Adrenal gland (tissue), 5 donors: ENCODE data around the gene ARHGEF33.

ENCODE experiments used
- POLR2A ChIP-seq, 2 donors: fragments of 450-650 bp; IDR thresholded peaks; one replicate each; pipeline ENCODE4 v1.6.1; 2017; ENCODE audit warnings: antibody characterized with exemption in 2 of 2, mild to moderate bottlenecking in 2 of 2, moderate library complexity in 1 of 2
- TF ChIP-seq, protein P1 (sequence below), 6 experiments: fragments of 450-650 bp in 4 of 6; fragments of 200-600 bp in 2 of 6; sonication (generic) in 1 of 6; IDR thresholded peaks; 1 replicate in 5 of 6; 2 replicates in 1 of 6; pipeline versions ENCODE4 v1.5.1 to v1.8.0; 2016 to 2021; ENCODE audit warnings: antibody characterized with exemption in 6 of 6, mild to moderate bottlenecking in 2 of 6, moderate library complexity in 1 of 6
- donor health status: DM: no; HTN: no; CAD: no.

DNA sequence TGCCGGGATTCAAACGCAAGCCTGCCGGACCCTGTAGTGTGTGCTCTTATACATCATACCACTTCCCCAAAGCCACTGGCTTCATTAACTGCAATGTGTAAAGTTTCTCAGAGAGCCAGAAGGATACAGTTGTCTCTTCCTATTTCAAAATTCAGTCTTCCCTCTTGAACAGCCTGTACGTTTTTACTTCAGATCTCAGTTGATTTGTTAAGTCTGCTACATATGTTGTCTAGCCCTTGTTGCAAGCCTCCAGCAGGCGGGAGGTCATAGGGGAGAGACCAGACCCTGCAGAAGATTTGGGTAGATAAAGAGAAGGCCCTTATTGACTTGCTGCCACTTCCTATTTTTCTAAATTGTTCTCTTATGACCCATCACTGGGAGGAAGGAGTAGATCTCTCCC, 56.2 kb downstream of the ARHGEF33 start:
- TF ChIP-seq, protein P1, sequence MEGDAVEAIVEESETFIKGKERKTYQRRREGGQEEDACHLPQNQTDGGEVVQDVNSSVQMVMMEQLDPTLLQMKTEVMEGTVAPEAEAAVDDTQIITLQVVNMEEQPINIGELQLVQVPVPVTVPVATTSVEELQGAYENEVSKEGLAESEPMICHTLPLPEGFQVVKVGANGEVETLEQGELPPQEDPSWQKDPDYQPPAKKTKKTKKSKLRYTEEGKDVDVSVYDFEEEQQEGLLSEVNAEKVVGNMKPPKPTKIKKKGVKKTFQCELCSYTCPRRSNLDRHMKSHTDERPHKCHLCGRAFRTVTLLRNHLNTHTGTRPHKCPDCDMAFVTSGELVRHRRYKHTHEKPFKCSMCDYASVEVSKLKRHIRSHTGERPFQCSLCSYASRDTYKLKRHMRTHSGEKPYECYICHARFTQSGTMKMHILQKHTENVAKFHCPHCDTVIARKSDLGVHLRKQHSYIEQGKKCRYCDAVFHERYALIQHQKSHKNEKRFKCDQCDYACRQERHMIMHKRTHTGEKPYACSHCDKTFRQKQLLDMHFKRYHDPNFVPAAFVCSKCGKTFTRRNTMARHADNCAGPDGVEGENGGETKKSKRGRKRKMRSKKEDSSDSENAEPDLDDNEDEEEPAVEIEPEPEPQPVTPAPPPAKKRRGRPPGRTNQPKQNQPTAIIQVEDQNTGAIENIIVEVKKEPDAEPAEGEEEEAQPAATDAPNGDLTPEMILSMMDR (IDR thresholded peaks at IDR 0.05): no peak
- no peak for TF ChIP-seq POLR2A (IDR thresholded peaks at IDR 0.05)
